IPS-20b (cell line): Measurements from ENCODE around the gene KCNJ8.

Experiments
- H3K27ac ChIP-seq: one replicate; pipeline ENCODE4 v1.5.1; 2013; ENCODE audit warnings: low read length
- H3K27me3 ChIP-seq: 2 replicates; pipeline ENCODE4 v1.6.1; 2013; ENCODE audit warnings: mild to moderate bottlenecking, low read length, inconsistent platforms; ENCODE audit not compliant: insufficient read depth
- H3K36me3 ChIP-seq: 2 replicates; pipeline ENCODE4 v1.6.1; 2013; ENCODE audit warnings: low read depth, mild to moderate bottlenecking, inconsistent platforms, low read length, moderate library complexity; ENCODE audit not compliant: insufficient read depth
- H3K4me1 ChIP-seq: 2 replicates; pipeline ENCODE4 v1.6.1; 2013; ENCODE audit warnings: mild to moderate bottlenecking, control low read depth, inconsistent platforms, low read length, moderate library complexity; ENCODE audit not compliant: insufficient read depth
- H3K4me3 ChIP-seq: 2 replicates; pipeline ENCODE4 v1.5.1; 2013; ENCODE audit warnings: mild to moderate bottlenecking, low read length, inconsistent platforms
- H3K9ac ChIP-seq: 2 replicates; pipeline ENCODE4 v1.6.1; 2013; ENCODE audit warnings: low read depth, mild to moderate bottlenecking, inconsistent platforms, low read length, moderate library complexity
- H3K9me3 ChIP-seq: 2 replicates; pipeline ENCODE4 v1.6.1; 2013; ENCODE audit warnings: mild to moderate bottlenecking, low read depth, low read length, inconsistent platforms; ENCODE audit not compliant: insufficient read depth

The KCNJ8 gene

DNA sequence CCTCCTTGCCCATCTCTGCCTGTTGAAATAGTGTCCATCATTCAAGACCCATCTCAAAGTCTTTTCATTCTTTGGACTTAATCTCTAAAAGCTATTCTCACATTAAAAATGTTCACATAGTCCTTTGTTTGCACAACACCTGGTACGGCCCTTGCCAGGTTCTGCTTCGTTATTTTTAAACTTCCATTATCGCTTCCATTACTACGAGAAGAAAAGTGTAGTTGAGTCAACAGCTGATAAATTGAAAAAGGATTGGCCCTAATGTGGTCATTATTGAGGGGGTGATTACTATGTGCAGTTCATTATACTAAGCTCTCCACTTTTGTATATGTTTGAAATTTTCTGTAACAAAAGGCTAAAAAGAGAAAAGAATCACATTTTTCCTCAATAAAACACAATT is 17.8 kb downstream of the KCNJ8 start:
- Histone ChIP-seq H3K27me3 (no peaks in the 10 kb centered on the region), H3K4me1 (no peaks in the 10 kb centered on the region), H3K27ac (no peak overlapping the region), H3K4me3 (no peak overlapping the region), H3K36me3 (no peaks in the 10 kb centered on the region), H3K9ac (no peak overlapping the region), H3K9me3 (no peaks in the 10 kb centered on the region)

DNA sequence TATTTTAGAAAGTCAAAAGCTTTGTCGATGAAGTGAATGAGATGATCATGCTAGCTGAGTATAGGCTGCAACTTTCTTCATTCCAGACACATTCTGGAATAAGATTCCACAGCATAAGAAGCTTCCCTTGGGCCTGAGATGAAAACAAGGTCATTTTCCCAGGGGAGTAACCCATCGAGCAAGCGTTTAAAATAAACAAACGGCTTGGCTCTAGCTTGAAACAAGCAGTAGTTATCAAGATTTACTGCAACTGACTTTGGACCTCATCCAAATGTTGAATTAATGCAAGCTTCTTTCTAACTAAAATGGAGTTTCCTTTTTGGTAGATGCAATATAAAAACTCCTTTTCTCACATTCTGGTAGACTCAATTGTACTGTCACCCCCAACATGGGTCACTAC is 23.0 kb downstream of the KCNJ8 start:
- Histone ChIP-seq H3K4me1 (no peaks in the 10 kb centered on the region), H3K4me3 (no peak overlapping the region), H3K9me3 (no peaks in the 10 kb centered on the region), H3K27ac (no peak overlapping the region), H3K27me3 (no peaks in the 10 kb centered on the region), H3K9ac (no peak overlapping the region), H3K36me3 (no peaks in the 10 kb centered on the region)

- H3K9ac ChIP-seq, result no peak overlapping the region
- no peaks in the 10 kb centered on the region for H3K4me1 ChIP-seq
- H3K4me3 ChIP-seq, result no peak overlapping the region
- no peaks in the 10 kb centered on the region for H3K9me3 ChIP-seq
- H3K36me3 ChIP-seq, result no peaks in the 10 kb centered on the region
- H3K27me3 ChIP-seq, result no peaks in the 10 kb centered on the region
- no peak overlapping the region for H3K27ac ChIP-seq
Measured at GRCh38 chr12:21745258-21745657, 29.2 kb downstream of the KCNJ8 start.

DNA sequence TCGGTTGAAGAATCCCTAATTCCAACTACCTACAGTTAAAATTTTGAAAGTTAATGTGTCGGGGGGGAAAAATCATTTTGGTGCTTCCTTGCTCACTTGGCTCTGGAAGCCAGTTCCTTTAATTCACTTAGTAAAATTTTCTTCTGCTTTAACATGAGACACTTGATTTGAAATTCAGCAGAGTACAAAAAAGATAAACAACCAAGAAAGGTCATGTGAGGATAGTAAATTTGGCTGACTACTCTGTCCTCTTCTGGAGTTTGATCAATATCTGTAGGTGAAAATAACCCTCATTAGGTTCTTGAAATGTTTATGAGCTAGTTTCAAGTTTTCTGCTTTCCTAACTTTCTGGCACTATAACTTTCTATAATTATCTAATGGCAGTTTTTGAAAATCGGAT is 43.4 kb downstream of the KCNJ8 start:
- Histone ChIP-seq H3K27ac (no peak overlapping the region), H3K4me3 (no peak overlapping the region), H3K36me3 (no peaks in the 10 kb centered on the region), H3K9me3 (no peaks in the 10 kb centered on the region; the same call in 1 of the 2 replicates), H3K9ac (no peak overlapping the region), H3K4me1 (no peaks in the 10 kb centered on the region), H3K27me3 (no peaks in the 10 kb centered on the region)

- no peaks in the 10 kb centered on the region for H3K27me3 ChIP-seq
Measured at GRCh38 chr12:21725731-21726130, 48.8 kb downstream of the KCNJ8 start.

GRCh38 chr12:21718944-21719650 is 55.4 kb downstream of the KCNJ8 start:
- Histone ChIP-seq H3K9me3 (no peaks in the 10 kb centered on the region), H3K4me1 (no peaks in the 10 kb centered on the region), H3K9ac (no peak overlapping the region), H3K36me3 (no peaks in the 10 kb centered on the region), H3K27ac (no peak overlapping the region), H3K4me3 (no peak overlapping the region), H3K27me3 (no peaks in the 10 kb centered on the region)

More at GRCh38 chr12:21725731-21726130, 48.8 kb downstream of the KCNJ8 start:
- H3K4me1 ChIP-seq, result no peaks in the 10 kb centered on the region
- no peak overlapping the region for H3K4me3 ChIP-seq
- no peaks in the 10 kb centered on the region for H3K9me3 ChIP-seq
- H3K9ac ChIP-seq, result no peak overlapping the region
- no peak overlapping the region for H3K27ac ChIP-seq
- no peaks in the 10 kb centered on the region for H3K36me3 ChIP-seq

- Histone ChIP-seq H3K9me3 (no peaks in the 10 kb centered on the region), H3K4me3 (no peak overlapping the region), H3K27me3 (no peaks in the 10 kb centered on the region), H3K36me3 (no peaks in the 10 kb centered on the region), H3K4me1 (no peaks in the 10 kb centered on the region), H3K9ac (no peak overlapping the region), H3K27ac (no peak overlapping the region)
Measured at GRCh38 chr12:21718403-21718802, 56.1 kb downstream of the KCNJ8 start.

DNA sequence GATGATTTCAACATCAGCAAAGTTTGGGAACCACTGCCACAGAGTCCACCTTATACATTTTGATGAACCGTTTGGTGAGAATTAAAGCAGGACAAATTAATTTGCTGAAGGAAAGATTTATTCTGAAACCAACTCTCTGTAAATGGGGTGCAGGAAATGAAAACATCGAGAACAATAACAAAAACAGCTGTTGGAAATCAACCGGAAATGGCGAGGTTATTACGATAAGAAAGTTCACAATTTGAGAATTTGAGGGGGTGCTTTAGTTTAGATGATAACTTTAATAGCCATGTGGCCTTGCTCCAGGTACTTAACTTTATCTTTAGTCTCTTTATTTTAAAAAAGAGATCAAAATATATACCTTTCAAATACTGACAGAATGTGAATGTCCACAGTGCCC is 56.7 kb downstream of the KCNJ8 start:
- H3K27me3 ChIP-seq, result no peaks in the 10 kb centered on the region

DNA sequence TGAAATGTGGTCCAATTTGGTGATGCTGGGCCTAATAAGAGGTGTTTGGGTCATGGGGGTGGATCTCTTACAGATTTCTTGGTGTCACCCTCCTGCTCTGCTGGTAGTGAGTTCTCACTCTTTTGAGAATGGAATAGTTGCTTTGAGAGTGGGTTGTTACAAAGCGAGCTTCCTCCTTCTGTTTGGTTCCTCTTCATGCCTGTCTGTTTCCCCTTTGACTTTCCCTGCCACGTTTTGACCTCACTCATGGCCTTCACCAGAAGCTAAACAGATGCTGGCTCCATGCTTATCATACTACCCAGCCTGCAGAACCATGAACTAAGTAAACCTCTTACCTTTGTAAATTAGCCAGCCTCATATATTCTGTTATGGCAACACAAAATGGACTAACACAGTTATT is 59.1 kb downstream of the KCNJ8 start:
- Histone ChIP-seq H3K4me1 (no peaks in the 10 kb centered on the region), H3K9ac (no peak overlapping the region), H3K27ac (no peak overlapping the region), H3K27me3 (no peaks in the 10 kb centered on the region), H3K9me3 (no peaks in the 10 kb centered on the region), H3K36me3 (no peaks in the 10 kb centered on the region), H3K4me3 (no peak overlapping the region)

More for the DNA sequence above, 56.7 kb downstream of the KCNJ8 start:
- Histone ChIP-seq H3K36me3 (no peaks in the 10 kb centered on the region), H3K27ac (no peak overlapping the region), H3K4me1 (no peaks in the 10 kb centered on the region), H3K4me3 (no peak overlapping the region), H3K9ac (no peak overlapping the region), H3K9me3 (no peaks in the 10 kb centered on the region)
